Fibroblast of the conjunctiva (primary cell): Measurements from ENCODE around the gene SLIT3.

Experiments used
- DNase-seq: peaks from one replicate; pipeline ENCODE4 v3.0.0-alpha.2; 2010; ENCODE audit warnings: low read depth

Gene SLIT3

GRCh38 chr5:168992687-168993086 lies 308.3 kb downstream of the SLIT3 start:
- DNase-seq: no peak

- DNase-seq: no peak
Measured at GRCh38 chr5:168992016-168992415, 308.9 kb downstream of the SLIT3 start.

- no peak for DNase-seq
Measured at GRCh38 chr5:168991311-168991710, 309.6 kb downstream of the SLIT3 start.

- DNase-seq: no peak
Measured at GRCh38 chr5:168990679-168991078, 310.3 kb downstream of the SLIT3 start.

GRCh38 chr5:168989731-168990505 lies 311.0 kb downstream of the SLIT3 start:
- no peak for DNase-seq

GRCh38 chr5:168988699-168989098 lies 312.2 kb downstream of the SLIT3 start:
- DNase-seq: no peak

GRCh38 chr5:168987543-168988300 lies 313.2 kb downstream of the SLIT3 start:
- DNase-seq: peak; percentile 49

GRCh38 chr5:168985454-168985853 lies 315.5 kb downstream of the SLIT3 start:
- no peak for DNase-seq

- DNase-seq: no peak
Measured at GRCh38 chr5:168984135-168984675, 316.7 kb downstream of the SLIT3 start.

- DNase-seq: no peak
Measured at GRCh38 chr5:168979135-168979534, 321.8 kb downstream of the SLIT3 start.

GRCh38 chr5:168978500-168978899 lies 322.4 kb downstream of the SLIT3 start:
- DNase-seq: no peak

- DNase-seq: peak; percentile 33
Measured at GRCh38 chr5:168978015-168978414, 322.9 kb downstream of the SLIT3 start.

- DNase-seq: no peak
Measured at GRCh38 chr5:168976311-168976970, 324.5 kb downstream of the SLIT3 start.

- no peak for DNase-seq
Measured at GRCh38 chr5:168975331-168975730, 325.6 kb downstream of the SLIT3 start.

GRCh38 chr5:168974082-168974481 lies 326.9 kb downstream of the SLIT3 start:
- no peak for DNase-seq

- no peak for DNase-seq
Measured at GRCh38 chr5:168972731-168973130, 328.2 kb downstream of the SLIT3 start.

GRCh38 chr5:168971100-168971499 lies 329.8 kb downstream of the SLIT3 start:
- no peak for DNase-seq

- no peak for DNase-seq
Measured at GRCh38 chr5:168969326-168969886, 331.5 kb downstream of the SLIT3 start.

GRCh38 chr5:168967882-168968620 lies 332.9 kb downstream of the SLIT3 start:
- no peak for DNase-seq

GRCh38 chr5:168965638-168966037 lies 335.3 kb downstream of the SLIT3 start:
- DNase-seq: no peak

GRCh38 chr5:168964182-168964581 lies 336.8 kb downstream of the SLIT3 start:
- DNase-seq: no peak

GRCh38 chr5:168962306-168962705 lies 338.6 kb downstream of the SLIT3 start:
- DNase-seq: no peak
